GM12892 (cell line): ENCODE measurements around the gene PTHLH.

Source experiments
- DNase-seq: peaks from one replicate; pipeline ENCODE4 v3.0.0; 2011; ENCODE audit not compliant: insufficient read length
- FAIRE-seq: peaks from 2 replicates; lab custom pipeline; 2011; peaks lifted over from hg19 to GRCh38; lab: Jason Lieb, UNC
- POLR2A ChIP-seq: IDR thresholded peaks from 2 replicates; pipeline ENCODE4 v1.6.1; 2011; ENCODE audit warnings: low read depth, low read length, control low read depth
- POLR2AphosphoS5 ChIP-seq: IDR thresholded peaks from 2 replicates; pipeline ENCODE4 v1.6.1; 2011; ENCODE audit warnings: low read depth, low read length, control low read depth
- TAF1 ChIP-seq: IDR thresholded peaks from 2 replicates; pipeline ENCODE4 v1.6.1; 2011; ENCODE audit warnings: low read depth, mild to moderate bottlenecking, control low read depth, low read length, borderline replicate concordance

PTHLH gene

DNA sequence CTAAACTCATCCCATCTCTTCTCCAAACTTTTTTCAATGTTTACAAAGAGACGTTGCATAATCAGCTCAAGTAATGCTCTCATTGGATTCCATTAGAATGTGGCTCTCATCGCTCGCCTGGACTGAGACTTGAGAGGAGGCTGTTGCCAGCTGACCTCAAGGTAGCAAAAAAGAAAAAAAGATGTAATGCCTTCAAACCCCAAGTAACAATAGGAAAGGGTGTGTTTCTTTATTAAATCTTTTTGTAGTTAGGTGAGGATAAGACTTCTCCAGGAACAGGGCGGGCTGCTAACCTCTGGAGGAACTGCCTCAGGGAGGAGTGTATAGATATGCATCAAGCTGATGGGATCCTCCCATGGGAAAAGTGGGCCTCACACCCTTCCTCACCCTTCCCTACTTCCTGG is 956 bp upstream of the PTHLH start:
- DNase-seq = no peak
- no peak for TF ChIP-seq TAF1
- TF ChIP-seq POLR2A = no peak
- no peak for TF ChIP-seq POLR2AphosphoS5
- no peak for FAIRE-seq

DNA sequence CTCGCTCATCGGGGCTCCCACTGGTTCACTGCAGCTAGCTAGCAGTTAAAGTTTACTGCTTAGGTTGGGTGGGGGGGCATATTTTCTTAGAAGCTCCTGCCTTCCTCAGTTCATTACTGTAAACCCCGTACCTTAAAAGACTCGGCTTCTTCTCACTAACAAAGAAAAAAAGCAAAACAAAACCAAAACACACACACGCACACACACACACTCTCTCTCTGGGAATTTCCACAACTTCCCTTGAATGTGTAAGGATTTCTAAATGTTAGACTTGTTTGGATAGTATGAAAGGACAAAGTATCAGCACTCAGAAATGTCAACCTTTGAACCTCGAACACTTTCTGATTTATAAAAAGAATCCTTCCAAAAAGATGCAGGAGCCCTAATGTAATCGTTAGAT is 927 bp downstream of the PTHLH start:
- no peak for TF ChIP-seq POLR2AphosphoS5
- no peak for TF ChIP-seq TAF1
- no peak for TF ChIP-seq POLR2A
- no peak for FAIRE-seq
- DNase-seq = no peak

DNA sequence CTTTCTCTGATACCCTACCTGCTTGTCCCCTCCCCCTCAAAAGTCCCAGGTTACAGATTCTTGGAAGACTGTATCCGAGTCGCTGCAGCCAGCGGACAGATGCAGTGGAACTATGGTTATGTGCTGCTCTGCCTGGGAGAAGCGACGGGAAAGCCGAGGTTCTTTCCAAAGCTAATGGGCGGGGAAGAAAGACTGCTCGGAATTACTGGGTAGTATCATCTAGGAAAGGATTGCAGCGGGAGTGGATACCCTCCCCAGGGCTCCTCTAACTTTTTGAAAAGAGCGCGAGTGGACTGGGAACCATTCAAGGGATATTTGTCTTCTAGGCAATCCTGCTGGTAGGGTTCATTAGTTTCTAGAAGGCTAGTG is 1.4 kb downstream of the PTHLH start:
- no peak for DNase-seq
- no peak for FAIRE-seq
- TF ChIP-seq POLR2AphosphoS5 = no peak
- no peak for TF ChIP-seq TAF1
- TF ChIP-seq POLR2A = no peak

DNA sequence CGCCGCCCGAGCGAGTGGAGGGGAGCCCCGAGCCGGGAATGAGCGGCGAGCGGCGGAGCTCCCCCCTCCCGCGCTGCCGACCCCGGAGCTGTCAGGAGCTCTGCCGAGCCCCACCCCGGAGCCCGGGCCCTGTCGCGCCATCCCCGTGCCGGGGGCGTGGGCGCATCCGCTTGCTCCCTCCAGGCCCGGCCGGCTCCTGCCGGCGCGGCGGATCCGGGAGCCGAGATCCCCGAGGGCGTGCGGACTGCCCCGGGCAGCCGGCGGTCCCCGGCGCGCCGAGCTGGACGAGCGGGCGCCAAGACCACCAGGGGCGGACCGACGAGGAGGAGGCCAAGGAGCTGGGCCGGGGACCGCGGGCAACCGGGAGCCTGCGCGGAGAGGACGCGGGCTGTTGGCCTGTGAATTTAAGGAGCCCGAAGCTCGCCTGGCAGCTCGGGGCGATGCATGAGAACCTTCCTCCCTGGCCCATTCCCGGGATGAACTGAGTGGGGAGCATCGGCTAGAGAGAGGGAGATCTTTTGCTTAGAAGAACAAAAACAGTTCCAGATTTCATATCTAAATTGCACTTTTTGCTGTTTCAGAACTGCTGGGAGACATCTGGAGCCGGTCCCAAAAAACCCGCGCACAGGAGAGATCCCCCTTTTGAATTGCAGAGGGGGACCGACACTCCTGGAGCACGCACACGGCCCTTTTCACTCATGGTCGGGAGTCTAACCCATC is 2.0 kb downstream of the PTHLH start:
- DNase-seq (no peak), FAIRE-seq (no peak)
- TF ChIP-seq POLR2A (no peak), POLR2AphosphoS5 (no peak), TAF1 (no peak)

DNA sequence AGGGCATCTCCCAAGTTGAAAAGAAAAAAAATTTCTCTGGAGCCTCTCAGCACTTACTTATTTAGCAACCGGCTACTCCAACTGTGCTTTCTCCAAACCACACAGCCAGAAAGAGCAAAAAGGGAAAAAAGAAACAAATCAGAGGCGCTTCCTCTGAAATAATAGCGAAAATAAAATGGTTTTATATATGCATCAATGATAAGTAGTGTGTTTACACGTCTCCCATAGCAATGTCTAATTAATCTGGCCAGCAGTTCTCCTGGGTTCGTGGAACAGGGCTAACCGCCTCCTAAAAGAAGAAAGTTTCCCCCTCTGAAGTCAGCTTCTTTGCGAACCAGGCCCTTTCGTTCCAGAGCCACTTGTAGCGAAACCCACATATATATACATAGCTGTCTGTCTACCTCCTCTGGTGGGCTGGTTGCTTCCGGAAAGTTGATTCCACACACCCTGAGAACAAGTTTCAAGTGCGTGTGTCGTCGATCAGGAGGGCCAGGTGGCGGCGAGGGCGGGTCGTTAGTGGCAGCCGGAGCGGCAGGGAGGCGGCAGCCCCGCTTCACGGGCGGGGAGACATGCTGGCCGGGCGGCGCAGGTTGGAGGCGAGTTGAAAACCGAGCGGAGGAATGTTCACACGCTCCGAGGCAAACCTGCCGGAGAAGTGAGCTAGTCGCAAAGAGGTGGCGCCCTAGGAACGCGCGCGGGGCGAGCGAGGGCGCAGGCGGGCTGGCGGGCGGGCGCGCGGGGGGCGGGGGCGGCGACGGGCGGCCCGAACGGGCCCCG is 2.7 kb downstream of the PTHLH start:
- FAIRE-seq (peak; percentile 62), DNase-seq (peak; percentile 50)
- TF ChIP-seq TAF1 (no peak), POLR2AphosphoS5 (no peak), POLR2A (no peak)

DNA sequence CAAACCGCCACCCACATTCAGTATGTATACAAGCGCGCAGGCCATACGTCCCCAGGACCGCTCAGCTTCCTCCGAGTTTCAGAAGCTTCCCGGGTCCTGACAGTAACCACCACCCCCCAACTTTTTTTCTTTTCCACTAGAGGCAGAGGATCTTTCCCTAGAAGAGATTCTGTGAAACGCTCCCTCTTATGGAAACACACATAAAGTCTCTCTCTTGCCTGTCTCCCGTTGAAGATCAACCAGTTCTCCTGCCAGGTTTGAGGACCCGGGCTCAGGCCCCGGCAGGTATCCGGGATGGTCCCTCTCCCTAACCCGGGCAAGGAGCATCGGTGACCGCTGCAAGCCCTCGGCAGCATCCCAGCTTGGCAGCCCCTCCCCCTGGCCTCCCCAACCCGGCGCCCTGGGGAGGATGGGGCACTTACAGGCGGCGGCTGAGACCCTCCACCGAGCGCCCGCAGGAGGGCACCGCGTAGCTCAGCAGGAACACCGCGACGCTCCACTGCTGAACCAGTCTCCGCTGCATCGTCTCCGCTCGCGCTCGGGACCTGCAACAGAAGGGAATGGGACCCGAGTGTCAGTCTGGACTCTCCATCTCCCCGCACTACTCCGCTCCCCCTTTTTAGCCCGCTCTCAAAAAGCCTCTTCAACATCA is 3.4 kb downstream of the PTHLH start:
- no peak for TF ChIP-seq TAF1
- TF ChIP-seq POLR2A = no peak
- no peak for TF ChIP-seq POLR2AphosphoS5
- DNase-seq (no peak), FAIRE-seq (no peak)

DNA sequence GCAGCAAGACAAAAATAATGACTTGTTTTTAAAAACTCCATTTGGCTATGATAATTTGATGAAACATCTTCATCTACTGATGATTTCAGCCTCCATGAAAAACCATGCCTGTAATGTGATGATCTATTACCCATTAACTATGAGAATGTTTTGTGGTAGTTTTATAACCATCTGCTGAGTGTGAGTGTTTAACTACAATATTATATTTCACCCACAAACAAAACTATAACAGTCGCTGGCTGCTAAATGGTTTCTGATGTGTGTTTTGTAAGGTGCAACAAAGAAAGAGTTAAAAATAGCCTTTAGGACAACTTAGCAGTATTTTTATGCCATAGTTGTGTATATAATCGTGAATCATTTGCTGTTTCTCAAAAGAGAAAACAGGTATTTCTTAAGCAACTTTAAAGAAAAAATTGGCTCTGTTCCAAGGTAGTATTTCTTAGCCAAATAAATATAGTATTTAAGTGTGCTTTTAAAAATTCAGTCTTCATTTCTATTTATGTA is 4.9 kb downstream of the PTHLH start:
- DNase-seq (no peak), FAIRE-seq (no peak)
- TF ChIP-seq POLR2A = no peak
- TF ChIP-seq POLR2AphosphoS5 = no peak
- no peak for TF ChIP-seq TAF1

DNA sequence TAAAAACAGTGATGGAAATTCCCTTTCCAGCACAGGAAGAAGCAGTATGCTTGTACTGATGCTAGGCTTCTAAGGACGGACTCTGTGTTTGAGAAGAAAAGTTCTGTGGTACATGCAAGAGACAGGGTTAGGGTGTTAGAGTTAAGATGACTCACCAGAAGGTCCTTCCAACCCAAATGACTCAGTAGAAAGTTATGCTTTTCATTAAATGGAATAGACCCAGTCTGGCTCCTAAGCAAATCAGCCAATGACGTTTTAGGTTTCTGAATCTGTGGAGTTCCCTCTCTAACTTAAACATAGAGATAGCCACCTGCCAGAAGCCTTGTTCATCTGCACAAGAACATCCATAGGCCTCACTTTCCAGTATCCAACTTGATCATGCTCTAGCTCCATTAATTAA is 5.7 kb downstream of the PTHLH start:
- TF ChIP-seq POLR2A (no peak), POLR2AphosphoS5 (no peak), TAF1 (no peak)
- DNase-seq (no peak), FAIRE-seq (no peak)

DNA sequence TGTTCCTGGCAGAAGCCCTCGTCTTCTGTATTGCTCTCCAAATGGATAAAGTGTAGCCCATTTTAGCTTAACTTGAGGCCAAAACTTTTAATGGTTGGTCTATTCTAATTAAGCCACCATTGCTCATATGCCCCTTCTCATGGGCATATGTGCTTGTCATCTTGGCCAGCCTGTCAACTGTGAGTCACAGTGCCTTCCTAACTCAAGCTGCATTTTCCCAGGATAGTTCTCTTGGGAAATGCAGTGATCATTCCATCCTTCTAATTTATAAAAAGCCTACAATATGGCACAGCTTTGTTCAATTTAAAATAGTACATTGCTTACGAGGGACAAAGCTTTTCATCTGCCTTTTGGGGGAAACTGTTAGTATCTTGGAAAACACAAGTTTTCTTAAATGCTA is 6.6 kb downstream of the PTHLH start:
- FAIRE-seq = no peak
- DNase-seq = no peak
- TF ChIP-seq TAF1 (no peak), POLR2A (no peak), POLR2AphosphoS5 (no peak)

DNA sequence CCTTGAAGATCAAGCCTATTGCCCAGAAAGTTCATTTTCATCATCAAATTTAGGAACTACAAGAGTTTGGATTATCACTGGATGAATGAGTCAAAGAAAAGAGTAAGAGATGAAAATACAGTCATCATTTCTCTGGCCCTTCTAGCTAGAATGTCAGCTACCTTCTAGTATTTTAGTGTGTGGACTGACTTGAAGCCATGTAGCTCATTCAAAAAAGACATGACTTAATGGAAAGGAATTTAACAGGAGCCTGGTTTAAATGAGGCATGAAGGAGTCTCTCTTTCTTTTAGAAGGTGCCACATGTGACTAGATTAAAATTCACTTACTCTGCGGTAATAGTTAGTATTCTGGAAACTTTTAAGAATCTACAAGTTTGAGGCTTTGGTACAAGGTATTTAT is 7.1 kb downstream of the PTHLH start:
- no peak for FAIRE-seq

DNA sequence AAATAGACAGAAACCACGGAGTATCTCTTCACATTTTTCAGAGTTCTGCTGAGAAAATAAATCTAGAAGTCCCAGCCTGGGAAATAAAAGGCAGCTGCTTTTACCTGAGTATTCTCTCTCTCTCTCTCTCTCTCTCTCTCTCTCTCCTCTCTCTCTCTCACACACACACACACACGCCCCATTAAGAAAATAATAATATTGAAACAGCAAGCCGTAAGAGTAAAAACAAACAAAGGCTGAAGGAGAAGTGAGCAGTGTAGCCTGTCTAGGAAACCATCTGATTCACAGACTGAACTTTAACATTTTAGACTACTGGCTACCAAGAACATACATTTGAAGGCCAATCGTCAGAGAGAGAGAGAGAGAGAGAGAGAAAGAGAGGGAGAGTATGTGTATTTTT is 8.4 kb downstream of the PTHLH start:
- FAIRE-seq = no peak
- no peak for DNase-seq

More for the DNA sequence above, 7.1 kb downstream of the PTHLH start:
- TF ChIP-seq POLR2AphosphoS5 (no peak), TAF1 (no peak), POLR2A (no peak)
- no peak for DNase-seq

More for the DNA sequence above, 8.4 kb downstream of the PTHLH start:
- TF ChIP-seq TAF1 (no peak), POLR2AphosphoS5 (no peak), POLR2A (no peak)
